SK-N-SH treated with all-trans-retinoic acid at 6 μM for 48 hours (cell line): ENCODE data around the gene FAM219B.

Source experiments
- ATAC-seq: fragments of 200-7000 bp; cut with Tn5 transposase; 3 replicates; pipeline ENCODE4 v1.9.1; 2020; ENCODE audit warnings: mild to moderate bottlenecking, moderate library complexity
- ARNTL ChIP-seq: fragments of 450-650 bp; formaldehyde crosslinking; IDR thresholded peaks from 2 replicates; pipeline ENCODE4 v1.5.0; 2020; ENCODE audit warnings: low read depth, mild to moderate bottlenecking, moderate library complexity, borderline replicate concordance
- BACH2 ChIP-seq: fragments of 250-450 bp; sonication (Bioruptor Pico); IDR thresholded peaks from 2 replicates; pipeline ENCODE4 v1.9.0; 2021; ENCODE audit warnings: mild to moderate bottlenecking, borderline replicate concordance
- CSDC2 ChIP-seq: fragments of 250-450 bp; sonication (Bioruptor Pico); IDR thresholded peaks from 2 replicates; pipeline ENCODE4 v1.5.0; 2020; ENCODE audit warnings: mild to moderate bottlenecking, moderate library complexity
- CSRNP3 ChIP-seq: fragments of 250-450 bp; sonication (Bioruptor Pico); IDR thresholded peaks from 2 replicates; pipeline ENCODE4 v1.5.1; 2021; ENCODE audit warnings: mild to moderate bottlenecking, moderate library complexity
- ESRRG ChIP-seq: fragments of 250-450 bp; sonication (Bioruptor Pico); IDR thresholded peaks from 2 replicates; pipeline ENCODE4 v1.6.1; 2021; ENCODE audit warnings: mild to moderate bottlenecking
- OSR1 ChIP-seq: fragments of 250-450 bp; sonication (Bioruptor Pico); IDR thresholded peaks from 2 replicates; pipeline ENCODE4 v1.8.0; 2022; ENCODE audit warnings: moderate library complexity, mild to moderate bottlenecking, inconsistent platforms
- PATZ1 ChIP-seq: fragments of 250-450 bp; sonication (Bioruptor Pico); IDR thresholded peaks from 2 replicates; pipeline ENCODE4 v1.8.0; 2020; ENCODE audit warnings: mild to moderate bottlenecking, moderate library complexity, borderline replicate concordance
- PPARA ChIP-seq: fragments of 250-450 bp; sonication (Bioruptor Pico); IDR thresholded peaks from 2 replicates; pipeline ENCODE4 v1.5.0; 2020; ENCODE audit warnings: mild to moderate bottlenecking, borderline replicate concordance
- SNAI2 ChIP-seq: fragments of 250-450 bp; sonication (Bioruptor Pico); IDR thresholded peaks from 2 replicates; pipeline ENCODE4 v1.5.0; 2020; ENCODE audit warnings: mild to moderate bottlenecking, moderate library complexity
- TCF4 ChIP-seq: fragments of 250-450 bp; sonication (Bioruptor Pico); IDR thresholded peaks from 2 replicates; pipeline ENCODE4 v1.8.0; 2021; ENCODE audit warnings: mild to moderate bottlenecking, moderate library complexity, borderline replicate concordance
- ZC3H10 ChIP-seq: fragments of 250-450 bp; sonication (Bioruptor Pico); IDR thresholded peaks from 2 replicates; pipeline ENCODE4 v1.5.1; 2021; ENCODE audit warnings: mild to moderate bottlenecking, moderate library complexity
- ZFP3 ChIP-seq: fragments of 250-450 bp; sonication (Bioruptor Pico); IDR thresholded peaks from 2 replicates; pipeline ENCODE4 v1.5.0; 2020; ENCODE audit warnings: mild to moderate bottlenecking, moderate library complexity
- ZFP30 ChIP-seq: fragments of 450-650 bp; formaldehyde crosslinking; IDR thresholded peaks from 2 replicates; pipeline ENCODE4 v1.5.0; 2022; ENCODE audit warnings: mild to moderate bottlenecking, moderate library complexity
- ZNF565 ChIP-seq: fragments of 450-650 bp; formaldehyde crosslinking; conservative IDR thresholded peaks from 2 replicates; pipeline ENCODE4 v1.5.0; 2020; ENCODE audit warnings: low read depth, mild to moderate bottlenecking, moderate library complexity
- ZNF70 ChIP-seq: fragments of 450-650 bp; formaldehyde crosslinking; IDR thresholded peaks from 2 replicates; pipeline ENCODE4 v1.5.0; 2020; ENCODE audit warnings: mild to moderate bottlenecking, moderate library complexity
- TF ChIP-seq, protein P1 (sequence below): fragments of 250-450 bp; sonication (Bioruptor Pico); IDR thresholded peaks from 2 replicates; pipeline ENCODE4 v1.5.1; 2020; ENCODE audit warnings: low read depth, mild to moderate bottlenecking, moderate library complexity

Gene FAM219B

GRCh38 chr15:74864296-74864695 is 42.4 kb downstream of the FAM219B start:
- ATAC-seq: no peak
- no peak for TF ChIP-seq CSRNP3
- TF ChIP-seq PPARA (CRISPR knock-in tag): no peak

GRCh38 chr15:74863239-74864056 is 43.2 kb downstream of the FAM219B start:
- peak; percentile 49 for ATAC-seq
- TF ChIP-seq ESRRG (CRISPR knock-in tag) (no peak), ZFP30 (CRISPR knock-in tag) (no peak)

DNA sequence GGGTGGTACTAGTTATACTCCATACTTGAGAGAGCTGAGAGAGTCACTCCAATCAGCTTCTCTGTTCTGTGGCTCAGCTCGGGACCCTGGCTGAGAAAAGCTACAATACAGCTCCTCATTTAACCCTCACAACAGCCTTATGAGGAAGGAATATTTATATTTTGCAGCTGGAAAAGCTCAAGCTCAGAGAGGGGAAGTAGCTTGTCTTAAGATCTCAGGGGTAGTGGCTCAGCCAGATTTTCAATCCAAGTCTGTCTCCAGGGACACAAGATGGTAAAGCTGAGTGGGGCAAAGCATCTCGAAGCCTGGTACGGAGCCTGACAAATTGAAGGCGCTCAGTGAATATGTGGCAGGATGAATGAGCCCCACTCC is 48.3 kb downstream of the FAM219B start:
- TF ChIP-seq ZC3H10 (CRISPR knock-in tag) (no peak), OSR1 (CRISPR knock-in tag) (no peak), ZNF565 (CRISPR knock-in tag) (no peak), ESRRG (CRISPR knock-in tag) (no peak), PATZ1 (CRISPR knock-in tag) (no peak), TCF4 (CRISPR knock-in tag) (no peak), SNAI2 (CRISPR knock-in tag) (no peak), ZNF70 (no peak)
- no peak for ATAC-seq

- ATAC-seq: no peak
These were observed 48.8 kb downstream of the FAM219B start for GRCh38 chr15:74857671-74858368.

DNA sequence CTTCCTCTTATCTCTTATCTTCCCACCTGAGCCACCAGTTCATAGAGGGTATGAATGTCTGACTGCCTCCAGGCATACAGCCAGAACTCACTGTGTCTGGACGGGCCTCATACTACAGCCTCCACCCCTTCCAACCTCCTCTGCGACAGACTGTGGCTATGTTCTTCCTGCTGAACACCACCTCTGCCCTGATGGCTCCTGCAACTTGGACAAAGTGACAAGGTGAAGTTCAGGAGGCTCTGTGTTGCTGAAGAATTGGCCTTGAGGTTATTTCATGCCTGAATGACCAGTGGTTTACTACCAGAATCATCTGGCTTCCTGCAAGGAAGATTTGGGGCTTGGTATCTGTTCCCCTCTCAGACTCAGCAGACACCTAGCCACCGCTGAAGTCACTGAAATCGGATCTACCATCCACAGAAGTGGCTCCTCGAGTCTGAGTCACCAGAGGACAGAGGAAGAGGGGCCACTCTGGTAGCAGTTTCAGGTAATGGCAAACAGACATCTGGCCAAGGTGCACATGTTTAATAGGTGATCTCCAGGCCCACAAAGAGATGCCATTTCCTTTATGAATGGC is 49.5 kb downstream of the FAM219B start:
- TF ChIP-seq CSDC2: no peak
- no peak for TF ChIP-seq BACH2 (CRISPR knock-in tag)
- TF ChIP-seq ESRRG (CRISPR knock-in tag): no peak
- no peak for TF ChIP-seq ZNF70
- TF ChIP-seq PATZ1 (CRISPR knock-in tag): no peak
- TF ChIP-seq, all 23 proteins: peak for 0
- ATAC-seq: no peak

More at GRCh38 chr15:74857671-74858368, 48.8 kb downstream of the FAM219B start:
- TF ChIP-seq ZFP3 (CRISPR knock-in tag) (no peak), ZNF70 (no peak), ESRRG (CRISPR knock-in tag) (no peak), ARNTL (CRISPR knock-in tag) (no peak), ZC3H10 (CRISPR knock-in tag) (no peak), BACH2 (CRISPR knock-in tag) (no peak), PPARA (CRISPR knock-in tag) (no peak), CSDC2 (no peak)
- TF ChIP-seq, protein P1, sequence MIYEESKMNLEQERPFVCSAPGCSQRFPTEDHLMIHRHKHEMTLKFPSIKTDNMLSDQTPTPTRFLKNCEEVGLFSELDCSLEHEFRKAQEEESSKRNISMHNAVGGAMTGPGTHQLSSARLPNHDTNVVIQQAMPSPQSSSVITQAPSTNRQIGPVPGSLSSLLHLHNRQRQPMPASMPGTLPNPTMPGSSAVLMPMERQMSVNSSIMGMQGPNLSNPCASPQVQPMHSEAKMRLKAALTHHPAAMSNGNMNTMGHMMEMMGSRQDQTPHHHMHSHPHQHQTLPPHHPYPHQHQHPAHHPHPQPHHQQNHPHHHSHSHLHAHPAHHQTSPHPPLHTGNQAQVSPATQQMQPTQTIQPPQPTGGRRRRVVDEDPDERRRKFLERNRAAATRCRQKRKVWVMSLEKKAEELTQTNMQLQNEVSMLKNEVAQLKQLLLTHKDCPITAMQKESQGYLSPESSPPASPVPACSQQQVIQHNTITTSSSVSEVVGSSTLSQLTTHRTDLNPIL (CRISPR knock-in tag): no peak
